Activated CD4-positive, alpha-beta T cell treated with anti-CD3 and anti-CD28 coated beads, Interleukin-2, Interleukin-4, amounts not matched to agents 100 ng/mL and 50 ng/mL, durations not matched to agents 16 hours and 8 hours (primary cell): ENCODE data around the gene TRAPPC14.

Source experiments
- DNase-seq: peaks from one replicate; pipeline ENCODE4 v3.0.0-alpha.2; 2020; ENCODE audit warnings: low spot score

TRAPPC14 gene

GRCh38 chr7:100124301-100125230 lies 34.0 kb downstream of the TRAPPC14 start:
- DNase-seq: no peak

GRCh38 chr7:100122568-100122967 lies 36.0 kb downstream of the TRAPPC14 start:
- DNase-seq: no peak

- DNase-seq: no peak
Observed at GRCh38 chr7:100122067-100122466, 36.5 kb downstream of the TRAPPC14 start.

GRCh38 chr7:100120733-100121036 lies 37.8 kb downstream of the TRAPPC14 start:
- no peak for DNase-seq

GRCh38 chr7:100119970-100120732 lies 38.4 kb downstream of the TRAPPC14 start:
- DNase-seq: peak; percentile 74

- peak; percentile 95 for DNase-seq
Observed at GRCh38 chr7:100119072-100119969, 39.2 kb downstream of the TRAPPC14 start, which contains the start of the genes CNPY4 and TAF6. CNPY4 (plus strand) TSS chr7:100119634; CDS start chr7:100119745, 111 bp downstream. TAF6 (minus strand) TSS chr7:100119358; CDS start chr7:100114209, 5,149 bp downstream.

- DNase-seq: no peak
Observed at GRCh38 chr7:100118388-100119071, 40.0 kb downstream of the TRAPPC14 start.

GRCh38 chr7:100115026-100115425 lies 43.5 kb downstream of the TRAPPC14 start:
- no peak for DNase-seq

GRCh38 chr7:100111914-100112313 lies 46.6 kb downstream of the TRAPPC14 start:
- DNase-seq: no peak

GRCh38 chr7:100111156-100111555 lies 47.4 kb downstream of the TRAPPC14 start:
- DNase-seq: no peak

GRCh38 chr7:100109521-100110163 lies 48.9 kb downstream of the TRAPPC14 start:
- no peak for DNase-seq

- DNase-seq: no peak
Observed at GRCh38 chr7:100107890-100108289, 50.6 kb downstream of the TRAPPC14 start.

GRCh38 chr7:100107125-100107737 lies 51.3 kb downstream of the TRAPPC14 start:
- no peak for DNase-seq

- DNase-seq: no peak
Observed at GRCh38 chr7:100106633-100107032, 51.9 kb downstream of the TRAPPC14 start.

- no peak for DNase-seq
Observed at GRCh38 chr7:100105534-100105933, 53.0 kb downstream of the TRAPPC14 start.
